Measurements from ENCODE around the gene BBS9. TPM values are rescaled to one million over a fixed set of nuclear protein-coding genes. Genes with fewer than 3 reads are reported as not detected.

The BBS9 gene
- total RNA-seq, 3 donors from 2014 or later: 8.2 to 23.5 (median 15.8) TPM

DNA sequence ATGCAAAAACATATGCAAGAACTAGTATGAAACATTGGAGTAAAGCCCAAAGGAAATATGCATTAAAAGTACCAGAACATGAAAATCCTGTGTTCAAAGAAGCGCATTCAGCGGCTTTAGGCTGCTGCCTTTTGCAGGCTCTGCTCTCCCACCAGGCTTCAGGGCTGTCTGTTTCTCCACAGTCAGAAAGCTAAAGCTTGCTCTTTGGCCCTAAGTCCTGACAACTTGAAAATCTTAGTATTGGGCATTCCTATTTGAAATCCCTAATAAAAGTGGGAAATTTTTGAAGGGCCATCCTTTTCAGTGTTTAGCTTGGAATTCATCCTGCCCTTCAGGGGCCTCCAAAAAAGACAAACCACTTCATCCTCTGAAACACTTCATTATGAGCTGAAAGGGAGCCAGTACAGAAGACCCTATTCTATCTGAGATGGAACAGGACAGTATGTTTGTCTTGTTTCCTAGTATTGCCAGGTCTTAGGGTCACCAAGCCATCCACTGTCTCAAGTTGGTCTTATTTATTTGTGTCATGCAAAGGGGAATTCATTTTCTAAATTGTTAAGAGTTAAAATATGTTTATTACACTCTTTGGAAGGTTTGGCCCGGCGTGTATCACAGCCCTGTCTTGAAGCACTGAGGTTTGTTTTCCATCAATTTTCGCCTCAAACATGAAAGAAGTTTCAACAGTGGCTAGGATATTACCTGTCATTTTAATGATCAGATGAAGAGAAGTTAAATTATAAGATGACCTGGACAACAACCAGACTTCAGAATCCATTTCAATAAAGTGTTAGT, 449.7 kb downstream of the BBS9 start:
- Histone ChIP-seq H3K4me1 (ENCODE audit: low read depth) (no peaks in the 10 kb centered on the region), H3K9me3 (no peaks in the 10 kb centered on the region), H3K36me3 (ENCODE audit: low read depth) (no peaks in the 10 kb centered on the region), H3K4me3 (no peak overlapping the region)
- intact Hi-C loops (cut with DNase I, micrococcal nuclease): no loop called here
- ATAC-seq (no peak), DNase-seq (no peak)
- no peak for TF ChIP-seq CTCF (IDR thresholded peaks at IDR 0.05)

DNA sequence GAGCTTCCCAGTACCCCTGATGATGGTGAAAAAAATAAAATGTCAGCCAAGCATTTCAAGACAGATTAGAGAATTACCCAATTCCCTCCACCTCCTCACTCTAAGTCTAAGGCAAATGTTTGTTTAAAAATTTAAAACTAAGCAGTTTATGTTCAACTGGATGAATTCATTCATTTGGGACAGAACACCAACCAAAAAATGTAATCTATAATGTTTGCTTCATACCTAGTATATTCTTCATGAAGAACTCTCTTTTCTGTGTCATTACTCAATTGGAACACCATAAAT, 450.3 kb downstream of the BBS9 start:
- Histone ChIP-seq H3K4me1 (ENCODE audit: low read depth) (no peaks in the 10 kb centered on the region), H3K36me3 (ENCODE audit: low read depth) (no peaks in the 10 kb centered on the region), H3K4me3 (no peak overlapping the region), H3K9me3 (no peaks in the 10 kb centered on the region)
- no peak for TF ChIP-seq CTCF (IDR thresholded peaks at IDR 0.05)
- ATAC-seq: no peak
- intact Hi-C loops (cut with DNase I, micrococcal nuclease): no loop called here
- no peak for DNase-seq

DNA sequence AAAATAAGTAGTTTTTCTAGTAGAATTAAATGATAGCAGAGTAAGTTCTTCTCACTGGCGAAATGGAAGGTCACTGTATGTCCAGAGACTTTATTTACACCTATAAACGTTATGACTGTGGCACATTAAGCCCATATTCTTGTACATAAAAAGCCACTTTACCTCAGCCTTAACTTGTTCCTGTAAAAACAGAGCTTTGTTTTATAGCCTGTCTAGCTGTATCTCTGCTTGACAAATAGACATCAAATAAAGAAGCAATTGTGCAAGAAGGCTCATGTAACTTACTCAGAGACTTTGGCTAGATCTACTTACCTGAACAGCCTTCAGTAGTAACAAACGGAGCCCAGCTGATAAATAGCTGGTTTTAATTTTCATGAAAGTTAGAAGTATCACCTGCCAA, 451.9 kb downstream of the BBS9 start:
- ATAC-seq: peak; percentile 80
- no peaks in the 10 kb centered on the region for H3K36me3 ChIP-seq (ENCODE audit: low read depth)
- DNase-seq: no peak
- intact Hi-C loops (cut with DNase I, micrococcal nuclease): no loop called here
- no peaks in the 10 kb centered on the region for H3K9me3 ChIP-seq
- H3K4me3 ChIP-seq: no peak overlapping the region
- no peak for TF ChIP-seq CTCF (IDR thresholded peaks at IDR 0.05)
- H3K4me1 ChIP-seq (ENCODE audit: low read depth): no peaks in the 10 kb centered on the region

DNA sequence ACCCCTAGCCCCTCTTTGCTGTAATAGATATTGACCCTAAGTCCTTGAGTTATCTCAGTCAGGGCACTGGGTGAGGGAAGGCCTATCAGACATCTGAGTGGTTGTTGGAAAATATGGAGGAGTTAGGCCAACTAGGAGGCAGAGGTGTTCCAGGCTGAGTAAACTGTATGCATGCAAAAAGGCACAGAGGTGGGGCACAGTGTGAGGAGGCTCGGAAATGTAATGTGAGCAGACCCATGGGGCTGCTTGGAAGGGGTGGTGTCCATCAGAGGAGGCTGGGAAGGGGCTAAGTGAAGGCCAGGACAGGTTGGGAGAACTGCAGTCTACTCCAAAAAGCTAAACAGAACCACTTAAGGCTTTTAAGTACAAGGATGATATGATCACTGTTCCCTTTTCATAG, 452.7 kb downstream of the BBS9 start:
- no peaks in the 10 kb centered on the region for H3K9me3 ChIP-seq
- ATAC-seq (no peak), DNase-seq (no peak)
- TF ChIP-seq CTCF (IDR thresholded peaks at IDR 0.05): no peak
- intact Hi-C loops (cut with DNase I, micrococcal nuclease): no loop called here
- H3K4me1 ChIP-seq (ENCODE audit: low read depth): no peaks in the 10 kb centered on the region
- no peaks in the 10 kb centered on the region for H3K36me3 ChIP-seq (ENCODE audit: low read depth)
- H3K4me3 ChIP-seq: no peak overlapping the region

GRCh38 chr7:33582533-33582932, 453.2 kb downstream of the BBS9 start:
- H3K4me1 ChIP-seq (ENCODE audit: low read depth): no peaks in the 10 kb centered on the region
- no peak for TF ChIP-seq CTCF (IDR thresholded peaks at IDR 0.05)
- no peaks in the 10 kb centered on the region for H3K9me3 ChIP-seq
- intact Hi-C loops (cut with DNase I, micrococcal nuclease): no loop called here
- H3K4me3 ChIP-seq: no peak overlapping the region
- no peaks in the 10 kb centered on the region for H3K36me3 ChIP-seq (ENCODE audit: low read depth)
- DNase-seq: no peak
- no peak for ATAC-seq

DNA sequence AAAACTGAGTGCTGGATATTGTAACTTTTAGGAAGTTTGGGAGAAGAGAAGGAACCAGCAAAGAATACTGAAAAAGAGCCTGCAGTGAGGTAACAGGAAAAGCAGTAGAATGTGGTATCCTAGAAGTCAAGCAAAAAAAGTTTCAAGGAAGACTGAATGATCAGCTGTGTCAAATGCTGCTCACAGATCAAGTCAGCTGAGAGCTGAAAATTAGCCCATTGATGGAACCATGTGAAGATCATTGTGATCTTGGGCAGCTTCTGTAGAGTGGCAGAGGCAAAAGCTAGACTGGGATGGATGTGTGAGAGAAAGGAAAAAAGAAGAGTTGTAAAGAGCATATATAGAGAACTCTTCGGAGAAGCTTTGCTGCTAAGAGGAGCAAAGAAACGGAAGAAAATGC, 460.5 kb downstream of the BBS9 start:
- Histone ChIP-seq H3K9me3 (no peaks in the 10 kb centered on the region), H3K36me3 (ENCODE audit: low read depth) (no peaks in the 10 kb centered on the region), H3K4me3 (no peak overlapping the region), H3K4me1 (ENCODE audit: low read depth) (no peaks in the 10 kb centered on the region)
- ATAC-seq (no peak), DNase-seq (no peak)
- intact Hi-C loops (cut with DNase I, micrococcal nuclease): no loop called here
- TF ChIP-seq CTCF (IDR thresholded peaks at IDR 0.05): no peak
